ENCODE results near the gene MAP3K13.

DNA sequence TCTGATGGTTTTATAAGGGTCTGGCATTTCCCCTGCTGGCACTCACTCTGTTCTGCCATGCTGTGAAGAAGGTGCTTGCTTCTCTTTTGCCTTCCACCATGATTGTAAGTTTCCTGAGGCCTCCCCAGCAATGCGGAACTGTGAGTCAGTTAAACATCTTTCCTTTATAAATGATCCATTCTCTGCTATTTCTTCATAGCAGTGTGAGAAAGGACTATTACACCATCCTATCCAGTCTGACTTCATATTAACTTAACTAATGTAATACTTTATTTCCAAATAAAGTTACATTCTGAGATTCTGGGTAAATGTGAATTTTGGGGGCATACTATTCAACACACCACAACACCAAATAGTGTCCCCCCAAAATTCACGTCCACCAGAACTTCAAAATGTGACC lies 22.2 kb upstream of the MAP3K13 start:
- TF ChIP-seq, protein P1, sequence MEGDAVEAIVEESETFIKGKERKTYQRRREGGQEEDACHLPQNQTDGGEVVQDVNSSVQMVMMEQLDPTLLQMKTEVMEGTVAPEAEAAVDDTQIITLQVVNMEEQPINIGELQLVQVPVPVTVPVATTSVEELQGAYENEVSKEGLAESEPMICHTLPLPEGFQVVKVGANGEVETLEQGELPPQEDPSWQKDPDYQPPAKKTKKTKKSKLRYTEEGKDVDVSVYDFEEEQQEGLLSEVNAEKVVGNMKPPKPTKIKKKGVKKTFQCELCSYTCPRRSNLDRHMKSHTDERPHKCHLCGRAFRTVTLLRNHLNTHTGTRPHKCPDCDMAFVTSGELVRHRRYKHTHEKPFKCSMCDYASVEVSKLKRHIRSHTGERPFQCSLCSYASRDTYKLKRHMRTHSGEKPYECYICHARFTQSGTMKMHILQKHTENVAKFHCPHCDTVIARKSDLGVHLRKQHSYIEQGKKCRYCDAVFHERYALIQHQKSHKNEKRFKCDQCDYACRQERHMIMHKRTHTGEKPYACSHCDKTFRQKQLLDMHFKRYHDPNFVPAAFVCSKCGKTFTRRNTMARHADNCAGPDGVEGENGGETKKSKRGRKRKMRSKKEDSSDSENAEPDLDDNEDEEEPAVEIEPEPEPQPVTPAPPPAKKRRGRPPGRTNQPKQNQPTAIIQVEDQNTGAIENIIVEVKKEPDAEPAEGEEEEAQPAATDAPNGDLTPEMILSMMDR (IDR thresholded peaks at IDR 0.05) = no peak
- TF ChIP-seq EP300 (IDR thresholded peaks at IDR 0.05) (no peak), POLR2A (IDR thresholded peaks at IDR 0.05) (no peak)

All from ovary (tissue), 3 donors.